Rectal smooth muscle tissue (tissue), 1 donor: ENCODE data around the gene IFT52.

Source experiments
- H3K27ac ChIP-seq: one replicate; pipeline ENCODE4 v1.7.0; 2013; ENCODE audit warnings: low read depth, low read length, inconsistent platforms
- H3K27me3 ChIP-seq: one replicate; pipeline ENCODE4 v1.7.0; 2013; ENCODE audit warnings: low read length; ENCODE audit not compliant: control insufficient read depth, insufficient read depth
- H3K36me3 ChIP-seq: one replicate; pipeline ENCODE4 v1.7.0; 2013; ENCODE audit warnings: low read length; ENCODE audit not compliant: control insufficient read depth, insufficient read depth
- H3K4me1 ChIP-seq: one replicate; pipeline ENCODE4 v1.7.0; 2013; ENCODE audit warnings: low read length; ENCODE audit not compliant: control insufficient read depth, insufficient read depth
- H3K4me3 ChIP-seq: one replicate; pipeline ENCODE4 v1.7.0; 2013; ENCODE audit warnings: low read length
- H3K9ac ChIP-seq: one replicate; pipeline ENCODE4 v1.7.0; 2013; ENCODE audit warnings: low read length

The IFT52 gene

GRCh38 chr20:43558412-43559146, 32.2 kb upstream of the IFT52 start, which contains the start of gene SGK2:
SGK2 (plus strand) TSS chr20:43559027; CDS start chr20:43566496, 7,469 bp downstream.
- Histone ChIP-seq H3K4me3 (peak within 1 kb of the TSS; percentile 37), H3K36me3 (no peaks in the 10 kb centered on the region), H3K27ac (no peak within 1 kb of the TSS), H3K27me3 (no peaks in the 10 kb centered on the region), H3K4me1 (no peaks in the 10 kb centered on the region), H3K9ac (no peak within 1 kb of the TSS)

GRCh38 chr20:43559147-43559987, 31.4 kb upstream of the IFT52 start:
- H3K36me3 ChIP-seq, result no peaks in the 10 kb centered on the region
- no peaks in the 10 kb centered on the region for H3K4me1 ChIP-seq
- no peaks in the 10 kb centered on the region for H3K27me3 ChIP-seq
- H3K9ac ChIP-seq, result no peak overlapping the region
- H3K27ac ChIP-seq, result no peak overlapping the region
- H3K4me3 ChIP-seq, result peak overlapping the region; percentile 37

- Histone ChIP-seq H3K36me3 (no peaks in the 10 kb centered on the region), H3K4me1 (no peaks in the 10 kb centered on the region), H3K27me3 (no peaks in the 10 kb centered on the region), H3K4me3 (no peak overlapping the region), H3K27ac (no peak overlapping the region), H3K9ac (no peak overlapping the region)
Measured at GRCh38 chr20:43560974-43561373, 29.8 kb upstream of the IFT52 start.

GRCh38 chr20:43563429-43563828, 27.3 kb upstream of the IFT52 start:
- Histone ChIP-seq H3K36me3 (no peaks in the 10 kb centered on the region), H3K4me1 (no peaks in the 10 kb centered on the region), H3K4me3 (no peak overlapping the region), H3K27ac (no peak overlapping the region), H3K27me3 (no peaks in the 10 kb centered on the region), H3K9ac (no peak overlapping the region)

GRCh38 chr20:43563991-43564390, 26.7 kb upstream of the IFT52 start:
- H3K27me3 ChIP-seq, result no peaks in the 10 kb centered on the region
- no peak overlapping the region for H3K27ac ChIP-seq
- no peaks in the 10 kb centered on the region for H3K4me1 ChIP-seq
- no peak overlapping the region for H3K9ac ChIP-seq
- H3K36me3 ChIP-seq, result no peaks in the 10 kb centered on the region
- H3K4me3 ChIP-seq, result no peak overlapping the region

- no peaks in the 10 kb centered on the region for H3K4me1 ChIP-seq
- no peaks in the 10 kb centered on the region for H3K27me3 ChIP-seq
- no peak overlapping the region for H3K9ac ChIP-seq
- no peak overlapping the region for H3K4me3 ChIP-seq
- no peaks in the 10 kb centered on the region for H3K36me3 ChIP-seq
- H3K27ac ChIP-seq, result no peak overlapping the region
Measured at GRCh38 chr20:43564455-43564854, 26.3 kb upstream of the IFT52 start.

GRCh38 chr20:43564993-43565757, 25.6 kb upstream of the IFT52 start:
- H3K27me3 ChIP-seq, result no peaks in the 10 kb centered on the region
- H3K36me3 ChIP-seq, result no peaks in the 10 kb centered on the region
- no peak overlapping the region for H3K4me3 ChIP-seq
- no peaks in the 10 kb centered on the region for H3K4me1 ChIP-seq
- H3K27ac ChIP-seq, result no peak overlapping the region
- no peak overlapping the region for H3K9ac ChIP-seq

GRCh38 chr20:43565758-43566104, 25.0 kb upstream of the IFT52 start:
- Histone ChIP-seq H3K36me3 (no peaks in the 10 kb centered on the region), H3K4me3 (no peak overlapping the region), H3K9ac (no peak overlapping the region), H3K27me3 (no peaks in the 10 kb centered on the region), H3K27ac (no peak overlapping the region), H3K4me1 (no peaks in the 10 kb centered on the region)

- Histone ChIP-seq H3K4me1 (no peaks in the 10 kb centered on the region), H3K4me3 (no peak overlapping the region), H3K9ac (no peak overlapping the region), H3K27me3 (no peaks in the 10 kb centered on the region), H3K27ac (no peak overlapping the region), H3K36me3 (no peaks in the 10 kb centered on the region)
Measured at GRCh38 chr20:43567477-43567876, 23.3 kb upstream of the IFT52 start.

- no peaks in the 10 kb centered on the region for H3K4me1 ChIP-seq
- no peak overlapping the region for H3K9ac ChIP-seq
- no peak overlapping the region for H3K4me3 ChIP-seq
- H3K27me3 ChIP-seq, result no peaks in the 10 kb centered on the region
- no peak overlapping the region for H3K27ac ChIP-seq
- no peaks in the 10 kb centered on the region for H3K36me3 ChIP-seq
Measured at GRCh38 chr20:43568706-43569105, 22.0 kb upstream of the IFT52 start.

GRCh38 chr20:43569282-43569681, 21.5 kb upstream of the IFT52 start:
- Histone ChIP-seq H3K4me1 (no peaks in the 10 kb centered on the region), H3K27me3 (no peaks in the 10 kb centered on the region), H3K4me3 (no peak overlapping the region), H3K9ac (no peak overlapping the region), H3K27ac (no peak overlapping the region), H3K36me3 (no peaks in the 10 kb centered on the region)

GRCh38 chr20:43570496-43570895, 20.2 kb upstream of the IFT52 start:
- H3K36me3 ChIP-seq, result no peaks in the 10 kb centered on the region
- no peak overlapping the region for H3K4me3 ChIP-seq
- no peak overlapping the region for H3K9ac ChIP-seq
- no peaks in the 10 kb centered on the region for H3K27me3 ChIP-seq
- no peak overlapping the region for H3K27ac ChIP-seq
- no peaks in the 10 kb centered on the region for H3K4me1 ChIP-seq
